ENCODE data around the gene PRKCH.

DNA sequence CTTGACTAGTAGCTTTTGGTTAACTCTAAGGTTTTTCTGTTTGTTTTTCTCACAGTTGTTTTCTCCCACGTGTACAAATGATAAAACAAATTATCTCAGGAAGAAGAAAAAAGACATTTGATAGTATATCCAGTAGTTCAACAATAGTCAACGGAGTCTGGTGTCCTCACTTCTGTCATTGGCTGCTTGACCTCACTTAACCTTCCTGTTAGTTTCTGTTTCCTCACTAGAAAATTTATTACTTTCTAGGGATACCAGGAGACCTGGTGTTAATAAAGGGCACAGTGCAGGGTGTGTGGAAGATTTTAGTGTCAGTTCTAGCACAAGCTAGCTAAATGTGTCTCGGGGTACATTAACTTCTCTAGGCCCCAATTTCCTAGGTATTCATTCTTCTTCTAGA lies 116.0 kb downstream of the PRKCH start:
- TF ChIP-seq CTCF (IDR thresholded peaks at IDR 0.05) (no peak), POLR2A (IDR thresholded peaks at IDR 0.05) (no peak)

All from body of pancreas (tissue), 4 donors.